Transverse colon (tissue), 4 donors: ENCODE measurements around the gene DYNC2LI1. TPM values are rescaled to one million over a fixed set of nuclear protein-coding genes. Genes with fewer than 3 reads are reported as not detected.

Source experiments
- DNase-seq: peaks from one replicate; pipeline ENCODE4 v3.0.0-alpha.2; 2019
- H3K27ac ChIP-seq, 4 donors: fragments of 200-600 bp; sonication (generic); 2 replicates each; pipeline ENCODE4 v1.5.1; 2016 to 2018; ENCODE audit warnings: inconsistent platforms in 4 of 4
- H3K27me3 ChIP-seq: fragments of 200-600 bp; sonication (generic); 2 replicates; pipeline ENCODE4 v1.5.1; 2017; ENCODE audit warnings: inconsistent platforms
- H3K36me3 ChIP-seq, 4 donors: fragments of 200-600 bp; sonication (generic); 2 replicates each; pipeline ENCODE4 v1.5.1; 2017 to 2019; ENCODE audit warnings: inconsistent platforms in 4 of 4
- H3K4me1 ChIP-seq, 4 donors: fragments of 200-600 bp; sonication (generic); 2 replicates each; pipeline ENCODE4 v1.5.1; 2017 to 2020; ENCODE audit warnings: inconsistent platforms in 4 of 4
- H3K4me3 ChIP-seq, 4 donors: fragments of 200-600 bp; sonication (generic); 1 replicate in 1 of 4; 2 replicates in 3 of 4; pipeline versions ENCODE4 v1.5.1 to v1.6.1; 2017 to 2019; ENCODE audit warnings: inconsistent platforms in 4 of 4
- H3K9me3 ChIP-seq, 2 donors: fragments of 200-600 bp; sonication (generic); 2 replicates each; pipeline ENCODE4 v1.5.1; 2017 to 2019; ENCODE audit warnings: inconsistent platforms in 2 of 2
- EP300 ChIP-seq: sonication (generic); formaldehyde crosslinking; IDR thresholded peaks from one replicate; pipeline ENCODE4 v1.6.1; 2017; ENCODE audit warnings: antibody characterized with exemption, low read depth
- POLR2A ChIP-seq: fragments of 450-650 bp; IDR thresholded peaks from one replicate; pipeline ENCODE4 v1.6.1; 2016; ENCODE audit warnings: antibody characterized with exemption, mild to moderate bottlenecking, moderate library complexity
- POLR2AphosphoS5 ChIP-seq, 3 donors: sonication (generic); formaldehyde crosslinking; IDR thresholded peaks; one replicate each; pipeline ENCODE4 v1.6.1; 2016; ENCODE audit warnings: antibody characterized with exemption in 3 of 3
- WGBS, 2 donors: methylation state at CpG; one replicate each; pipeline ENCODE4 v1.1.5; 2018; ENCODE audit warnings: low coverage in 1 of 2; 5-methylcytosine and 5-hydroxymethylcytosine counted together
- in situ Hi-C, 4 donors: fragments of 200-750 bp; cut with MboI; loops; one replicate each; pipeline versions ENCODE4 v1.15.0 to v1.15.1; 2017; ENCODE audit warnings: low sequenced_read_pairs in 3 of 4, low pct_ligation_motif_present in 1 of 4, low pct_unique_long_range_greater_than_20kb in 1 of 4
- intact Hi-C: fragments of 100-400 bp; cut with DNase I; formaldehyde crosslinking; loops from one replicate; pipeline ENCODE4 v1.15.1; 2023; ENCODE audit warnings: low total_unique reads
- total RNA-seq, 4 donors: library from RNA; depleted of rRNA; stranded (reverse); fragments of >200 nt; gene quantifications; one replicate each; pipeline ENCODE4 v1.1.0, GENCODE V29; 2016
- TF ChIP-seq, protein P1 (sequence below), 5 experiments: fragments of 200-600 bp in 3 of 5; fragments of 450-650 bp in 2 of 5; sonication (generic) in 3 of 5; IDR thresholded peaks; 1 replicate in 2 of 5; 2 replicates in 3 of 5; pipeline ENCODE4 v1.5.1; 2016 to 2017; ENCODE audit warnings: antibody characterized with exemption in 5 of 5, inconsistent platforms in 3 of 5, mild to moderate bottlenecking in 2 of 5, moderate library complexity in 1 of 5

DYNC2LI1 gene
- total RNA-seq, 4 donors from 2014 or later = 6.6 to 26.9 (median 20.2) TPM

DNA sequence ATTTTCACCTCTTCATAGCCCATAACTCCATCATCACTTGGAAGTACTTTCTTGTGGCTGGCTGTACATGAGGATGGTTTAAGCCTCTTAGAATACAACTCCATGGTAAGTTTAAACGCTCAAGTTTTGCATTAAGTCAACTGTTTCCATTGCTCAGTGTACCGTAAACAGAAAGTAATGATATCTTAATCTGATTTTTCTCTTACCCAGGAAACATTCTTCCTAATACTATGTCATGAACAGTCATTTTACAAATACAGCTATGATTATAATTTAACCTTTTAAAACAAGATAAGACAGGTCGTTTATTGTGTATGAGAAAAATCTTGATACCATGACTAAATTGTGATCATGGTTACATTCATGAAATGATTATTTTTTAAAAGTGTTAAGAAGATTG is 11.6 kb upstream of the DYNC2LI1 start:
- Histone ChIP-seq H3K9me3 (no peaks in the 10 kb centered on the region), H3K36me3 (no peaks in the 10 kb centered on the region), H3K4me3 (no peak overlapping the region), H3K4me1 (peaks cover 4 to 8% (median 7%) of the 10 kb centered on the region in 4 donors), H3K27me3 (no peaks in the 10 kb centered on the region), H3K27ac (no peak overlapping the region)
- 63 to 65% methylated on average over 3 of the region's 3 CpGs for WGBS, 2 donors
- in situ Hi-C loops (no loop called here), intact Hi-C loops (no loop called here)
- TF ChIP-seq, protein P1, sequence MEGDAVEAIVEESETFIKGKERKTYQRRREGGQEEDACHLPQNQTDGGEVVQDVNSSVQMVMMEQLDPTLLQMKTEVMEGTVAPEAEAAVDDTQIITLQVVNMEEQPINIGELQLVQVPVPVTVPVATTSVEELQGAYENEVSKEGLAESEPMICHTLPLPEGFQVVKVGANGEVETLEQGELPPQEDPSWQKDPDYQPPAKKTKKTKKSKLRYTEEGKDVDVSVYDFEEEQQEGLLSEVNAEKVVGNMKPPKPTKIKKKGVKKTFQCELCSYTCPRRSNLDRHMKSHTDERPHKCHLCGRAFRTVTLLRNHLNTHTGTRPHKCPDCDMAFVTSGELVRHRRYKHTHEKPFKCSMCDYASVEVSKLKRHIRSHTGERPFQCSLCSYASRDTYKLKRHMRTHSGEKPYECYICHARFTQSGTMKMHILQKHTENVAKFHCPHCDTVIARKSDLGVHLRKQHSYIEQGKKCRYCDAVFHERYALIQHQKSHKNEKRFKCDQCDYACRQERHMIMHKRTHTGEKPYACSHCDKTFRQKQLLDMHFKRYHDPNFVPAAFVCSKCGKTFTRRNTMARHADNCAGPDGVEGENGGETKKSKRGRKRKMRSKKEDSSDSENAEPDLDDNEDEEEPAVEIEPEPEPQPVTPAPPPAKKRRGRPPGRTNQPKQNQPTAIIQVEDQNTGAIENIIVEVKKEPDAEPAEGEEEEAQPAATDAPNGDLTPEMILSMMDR (IDR thresholded peaks at IDR 0.05) = no peak
- TF ChIP-seq EP300 = no peak
- TF ChIP-seq POLR2AphosphoS5 (IDR thresholded peaks at IDR 0.05) = no peak
- TF ChIP-seq POLR2A = no peak
- DNase-seq = no peak

DNA sequence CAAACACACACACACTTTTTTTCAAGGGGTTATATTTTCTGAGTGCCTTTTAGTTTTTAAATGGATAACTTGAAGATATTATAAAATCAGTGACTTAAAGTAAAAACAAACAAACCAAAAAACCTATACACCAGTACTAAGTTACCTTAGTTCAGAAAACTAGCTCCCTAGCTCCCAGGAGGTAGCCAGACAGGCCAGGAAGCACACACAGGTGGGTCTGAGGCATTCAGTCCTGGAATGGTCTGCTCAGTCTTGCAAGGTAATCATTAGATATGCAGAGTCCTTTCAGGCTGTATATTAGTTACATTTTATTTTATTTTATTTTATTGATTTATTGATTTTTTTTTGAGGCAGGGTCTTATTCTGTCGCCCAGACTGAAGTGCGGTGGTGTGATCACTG is 10.7 kb upstream of the DYNC2LI1 start:
- no peaks in the 10 kb centered on the region for H3K9me3 ChIP-seq
- TF ChIP-seq EP300 = no peak
- H3K36me3 ChIP-seq = no peaks in the 10 kb centered on the region
- in situ Hi-C loops = no loop called here
- H3K4me3 ChIP-seq = no peak overlapping the region
- intact Hi-C loops = no loop called here
- DNase-seq = no peak
- no peak overlapping the region for H3K27ac ChIP-seq
- no peaks in the 10 kb centered on the region for H3K27me3 ChIP-seq
- H3K4me1 ChIP-seq = peaks cover 4 to 8% (median 7%) of the 10 kb centered on the region in 4 donors
- WGBS, 2 donors = 73 to 89% methylated on average over 2 of the region's 2 CpGs

DNA sequence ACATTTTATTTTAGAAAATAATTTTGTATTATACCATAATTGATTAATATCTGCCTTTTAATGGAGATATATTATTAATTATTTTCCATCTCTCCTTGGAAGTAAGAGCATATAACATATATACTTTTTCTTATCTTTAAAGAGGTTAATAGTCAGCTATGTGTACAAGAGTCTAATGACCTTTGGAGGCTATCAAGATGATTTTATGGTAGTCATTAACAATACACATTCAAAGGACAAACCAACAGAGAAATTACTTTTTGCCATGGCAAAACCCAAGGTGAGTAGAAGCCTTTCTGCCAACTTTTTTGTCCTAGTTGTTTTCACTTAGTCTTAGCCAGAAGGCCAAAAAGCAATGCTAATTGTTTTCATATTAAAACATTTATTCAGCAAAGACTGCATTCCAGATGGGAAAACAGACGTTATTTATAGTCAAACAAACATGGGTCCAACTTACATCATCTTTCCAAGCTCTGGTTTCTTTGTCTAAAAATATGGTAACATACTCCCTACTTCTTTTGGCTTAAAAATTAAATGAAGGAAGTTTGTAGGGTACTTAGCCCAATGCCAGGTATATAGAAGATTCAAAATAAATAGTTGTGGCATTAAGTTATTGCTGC is 9.6 kb upstream of the DYNC2LI1 start:
- H3K4me1 ChIP-seq = peaks cover 3 to 7% (median 6%) of the 10 kb centered on the region in 4 donors
- no peak for DNase-seq
- intact Hi-C loops = no loop called here
- in situ Hi-C loops = no loop called here
- H3K36me3 ChIP-seq = no peaks in the 10 kb centered on the region
- no peak overlapping the region for H3K27ac ChIP-seq
- no peaks in the 10 kb centered on the region for H3K27me3 ChIP-seq
- WGBS, 2 donors = 22 to 23% methylated on average over 1 of the region's 1 CpG
- TF ChIP-seq POLR2AphosphoS5 (IDR thresholded peaks at IDR 0.05) = no peak
- TF ChIP-seq EP300 = no peak
- TF ChIP-seq, protein P1 (IDR thresholded peaks at IDR 0.05) = no peak
- TF ChIP-seq POLR2A = no peak
- H3K4me3 ChIP-seq = no peak overlapping the region
- no peaks in the 10 kb centered on the region for H3K9me3 ChIP-seq

DNA sequence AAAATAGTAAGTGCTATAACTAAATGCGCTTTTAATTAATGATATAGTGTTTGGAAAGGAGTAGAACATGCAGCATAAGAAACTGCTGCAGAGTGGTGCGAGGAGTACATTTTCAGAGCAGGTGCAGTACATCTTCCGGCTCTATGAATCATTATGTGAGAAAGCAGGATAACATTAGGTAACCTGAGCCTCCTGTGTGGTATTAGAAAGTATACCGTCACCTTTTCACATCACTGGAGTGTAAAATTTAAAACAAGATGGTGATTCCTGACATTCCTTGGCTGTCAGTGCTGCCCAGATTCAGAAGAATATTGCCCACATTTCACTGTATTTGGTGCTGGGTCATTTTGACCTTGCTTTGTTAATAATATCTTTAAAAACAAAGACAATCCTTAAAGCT is 7.8 kb upstream of the DYNC2LI1 start:
- intact Hi-C loops = no loop called here

More for the DNA sequence above, 7.8 kb upstream of the DYNC2LI1 start:
- DNase-seq = no peak
- no peak overlapping the region for H3K4me3 ChIP-seq
- no peaks in the 10 kb centered on the region for H3K36me3 ChIP-seq
- TF ChIP-seq EP300 (no peak), POLR2AphosphoS5 (IDR thresholded peaks at IDR 0.05) (no peak), POLR2A (no peak)
- TF ChIP-seq, protein P1 (IDR thresholded peaks at IDR 0.05) = no peak
- H3K27ac ChIP-seq = no peak overlapping the region
- in situ Hi-C loops = no loop called here
- no peaks in the 10 kb centered on the region for H3K9me3 ChIP-seq
- H3K4me1 ChIP-seq = peaks cover 0 to 7% (median 6%) of the 10 kb centered on the region in 4 donors
- WGBS, 2 donors = 92 to 100% methylated on average over 3 to 4 of the region's 4 CpGs
- H3K27me3 ChIP-seq = no peaks in the 10 kb centered on the region
